VCaP (cell line): Measurements from ENCODE around the gene GORASP2.
"Not testable (repeated sequence)": the region's sequence is repeated elsewhere in the genome, so short reads cannot be mapped to it uniquely, and the experiment has no call there.

Experiments used
- H3K27ac ChIP-seq: fragments of 450-650 bp; 2 replicates; pipeline ENCODE4 v1.5.1; 2017
- CTCF ChIP-seq: fragments of 450-650 bp; conservative IDR thresholded peaks from 2 replicates; pipeline ENCODE4 v1.5.1; 2017; ENCODE audit warnings: mild to moderate bottlenecking, moderate library complexity

GORASP2 gene

GRCh38 chr2:170911314-170911889, 17.7 kb upstream of the GORASP2 start:
- TF ChIP-seq CTCF: no peak
- no peak overlapping the region for H3K27ac ChIP-seq

GRCh38 chr2:170914994-170915666, 13.9 kb upstream of the GORASP2 start:
- not testable (repeated sequence) for H3K27ac ChIP-seq

- TF ChIP-seq CTCF: no peak
- H3K27ac ChIP-seq: no peak overlapping the region
These were observed 11.7 kb upstream of the GORASP2 start for GRCh38 chr2:170917219-170917913.

GRCh38 chr2:170917957-170918356, 11.1 kb upstream of the GORASP2 start:
- no peak for TF ChIP-seq CTCF
- no peak overlapping the region for H3K27ac ChIP-seq

- H3K27ac ChIP-seq: not testable (repeated sequence)
These were observed 7.2 kb upstream of the GORASP2 start for GRCh38 chr2:170921873-170922272.

GRCh38 chr2:170922634-170923494, 6.2 kb upstream of the GORASP2 start:
- H3K27ac ChIP-seq: no peak overlapping the region
- no peak for TF ChIP-seq CTCF

- no peak for TF ChIP-seq CTCF
- H3K27ac ChIP-seq: no peak overlapping the region
These were observed 5.3 kb upstream of the GORASP2 start for GRCh38 chr2:170923799-170924198.

- no peak overlapping the region for H3K27ac ChIP-seq
- no peak for TF ChIP-seq CTCF
These were observed 4.1 kb upstream of the GORASP2 start for GRCh38 chr2:170924969-170925368.
